Type B pancreatic cell (in vitro differentiated cells): Measurements from ENCODE around the gene NTRK2. TPM values are rescaled to one million over a fixed set of nuclear protein-coding genes. Genes with fewer than 3 reads are reported as not detected.

Source experiments
- DNase-seq: peaks from one replicate; pipeline ENCODE4 v3.0.0; 2021; ENCODE audit warnings: mixed read lengths; ENCODE audit not compliant: unreplicated experiment; ENCODE audit errors: extremely low spot score
- H3K27ac Mint-ChIP-seq: 2 replicates; pipeline ENCODE4 v1.8.0; 2021; ENCODE audit warnings: mild to moderate bottlenecking, mixed read lengths
- H3K27me3 Mint-ChIP-seq: 2 replicates; pipeline ENCODE4 v1.8.0; 2021; ENCODE audit warnings: mixed read lengths
- H3K36me3 Mint-ChIP-seq: 2 replicates; pipeline ENCODE4 v1.8.0; 2021; ENCODE audit warnings: mixed read lengths
- H3K4me1 Mint-ChIP-seq: one replicate; pipeline ENCODE4 v1.8.0; 2021; ENCODE audit warnings: mixed read lengths; ENCODE audit not compliant: unreplicated experiment
- H3K4me3 Mint-ChIP-seq: 2 replicates; pipeline ENCODE4 v1.8.0; 2021; ENCODE audit warnings: mild to moderate bottlenecking, mixed read lengths
- H3K9me3 Mint-ChIP-seq: 2 replicates; pipeline ENCODE4 v1.8.0; 2021; ENCODE audit warnings: mixed read lengths
- CTCF ChIP-seq: fragments of 200-600 bp; sonication (generic); conservative IDR thresholded peaks from 2 replicates; pipeline ENCODE4 v1.5.0; 2021; ENCODE audit warnings: antibody characterized with exemption, mild to moderate bottlenecking
- total RNA-seq: library from RNA; stranded (reverse); gene quantifications from 2 replicates; pipeline ENCODE4 v1.2.1, GENCODE V29; 2021; ENCODE audit warnings: low replicate concordance

Gene NTRK2
- total RNA-seq, 1 donor from 2014 or later, result 122 TPM

- no peaks in the 10 kb centered on the region for H3K36me3 Mint-ChIP-seq
- no peak for DNase-seq
- no peak overlapping the region for H3K27ac Mint-ChIP-seq
- H3K4me3 Mint-ChIP-seq, result no peak overlapping the region
- H3K9me3 Mint-ChIP-seq, result no peaks in the 10 kb centered on the region
- peaks cover 21% of the 10 kb centered on the region for H3K4me1 Mint-ChIP-seq
- H3K27me3 Mint-ChIP-seq, result peaks cover 5% of the 10 kb centered on the region
- no peak for TF ChIP-seq CTCF
Observed at GRCh38 chr9:84874596-84874995, 205.1 kb downstream of the NTRK2 start.

- TF ChIP-seq CTCF, result no peak
- H3K27ac Mint-ChIP-seq, result no peak overlapping the region
- H3K4me3 Mint-ChIP-seq, result no peak overlapping the region
- H3K36me3 Mint-ChIP-seq, result no peaks in the 10 kb centered on the region
- no peak for DNase-seq
- H3K9me3 Mint-ChIP-seq, result no peaks in the 10 kb centered on the region
- H3K4me1 Mint-ChIP-seq, result peaks cover 21% of the 10 kb centered on the region
- peaks cover 5% of the 10 kb centered on the region for H3K27me3 Mint-ChIP-seq
Observed at GRCh38 chr9:84875193-84875592, 205.7 kb downstream of the NTRK2 start.

- Mint-ChIP-seq H3K27ac (no peak overlapping the region), H3K4me3 (no peak overlapping the region), H3K27me3 (peaks cover 3% of the 10 kb centered on the region), H3K4me1 (peaks cover 4% of the 10 kb centered on the region), H3K9me3 (no peaks in the 10 kb centered on the region), H3K36me3 (no peaks in the 10 kb centered on the region)
- no peak for DNase-seq
- TF ChIP-seq CTCF, result no peak
Observed at GRCh38 chr9:84879631-84880030, 210.1 kb downstream of the NTRK2 start.

- Mint-ChIP-seq H3K4me3 (no peak overlapping the region), H3K27me3 (peaks cover 3% of the 10 kb centered on the region), H3K36me3 (no peaks in the 10 kb centered on the region), H3K9me3 (no peaks in the 10 kb centered on the region), H3K27ac (no peak overlapping the region), H3K4me1 (no peaks in the 10 kb centered on the region)
- DNase-seq, result no peak
- TF ChIP-seq CTCF, result no peak
Observed at GRCh38 chr9:84880835-84881234, 211.3 kb downstream of the NTRK2 start.

- Mint-ChIP-seq H3K4me1 (peaks cover 12% of the 10 kb centered on the region), H3K27ac (no peak overlapping the region), H3K4me3 (no peak overlapping the region), H3K9me3 (no peaks in the 10 kb centered on the region), H3K36me3 (peaks cover 3% of the 10 kb centered on the region), H3K27me3 (no peaks in the 10 kb centered on the region)
- no peak for TF ChIP-seq CTCF
- no peak for DNase-seq
Observed at GRCh38 chr9:84886866-84887265, 217.3 kb downstream of the NTRK2 start.

GRCh38 chr9:84891924-84892323 lies 222.4 kb downstream of the NTRK2 start:
- no peak overlapping the region for H3K4me3 Mint-ChIP-seq
- no peak for TF ChIP-seq CTCF
- H3K27ac Mint-ChIP-seq, result no peak overlapping the region

More at GRCh38 chr9:84891924-84892323, 222.4 kb downstream of the NTRK2 start:
- Mint-ChIP-seq H3K4me1 (peaks cover 27% of the 10 kb centered on the region), H3K36me3 (peaks cover 3% of the 10 kb centered on the region), H3K9me3 (no peaks in the 10 kb centered on the region), H3K27me3 (peaks cover 3% of the 10 kb centered on the region)
- no peak for DNase-seq
